Keratinocyte (primary cell): ENCODE data around the gene ZNF488. TPM values are rescaled to one million over a fixed set of nuclear protein-coding genes. Genes with fewer than 3 reads are reported as not detected.

Experiments used
- DNase-seq: peaks from one replicate; pipeline ENCODE4 v3.0.0-alpha.2; 2011; ENCODE audit warnings: low read depth, missing footprints, low spot score
- FAIRE-seq: peaks from 2 replicates; lab custom pipeline; 2011; peaks lifted over from hg19 to GRCh38; lab: Jason Lieb, UNC
- H2AFZ ChIP-seq: 2 replicates; pipeline ENCODE4 v1.6.0; 2012; ENCODE audit warnings: low read length, control low read depth, inconsistent platforms; ENCODE audit not compliant: control insufficient read depth
- H3K27ac ChIP-seq: 2 replicates; pipeline ENCODE4 v1.5.1; 2011; ENCODE audit warnings: low read length; ENCODE audit not compliant: control insufficient read depth, insufficient read depth
- H3K27me3 ChIP-seq: 3 replicates; pipeline ENCODE4 v1.6.0; 2011; ENCODE audit warnings: low read length; ENCODE audit not compliant: control insufficient read depth, insufficient read depth; ENCODE audit errors: extremely low read depth
- H3K36me3 ChIP-seq, 2 experiments: 2 replicates in 1 of 2; 3 replicates in 1 of 2; pipeline ENCODE4 v1.5.1; 2011; ENCODE audit warnings: low read length in 2 of 2, mild to moderate bottlenecking in 1 of 2; ENCODE audit not compliant: control insufficient read depth in 2 of 2, insufficient read depth in 2 of 2; ENCODE audit errors: extremely low read depth in 1 of 2
- H3K4me1 ChIP-seq: 3 replicates; pipeline ENCODE4 v1.5.1; 2011; ENCODE audit warnings: low read length; ENCODE audit not compliant: control insufficient read depth, insufficient read depth; ENCODE audit errors: extremely low read depth
- H3K4me2 ChIP-seq: 3 replicates; pipeline ENCODE4 v1.6.0; 2011; ENCODE audit warnings: low read depth, low read length; ENCODE audit not compliant: control insufficient read depth, insufficient read depth; ENCODE audit errors: extremely low read depth
- H3K4me3 ChIP-seq, 3 experiments: fragments of 200-600 bp in 1 of 3; sonication (generic) in 1 of 3; 2 replicates in 2 of 3; 3 replicates in 1 of 3; pipeline ENCODE4 v1.5.1; 2011 to 2016; ENCODE audit warnings: low read length in 3 of 3, mild to moderate bottlenecking in 3 of 3, control low read depth in 2 of 3, inconsistent platforms in 1 of 3, low read depth in 1 of 3, mixed read lengths in 1 of 3, mixed run types in 1 of 3, moderate library complexity in 1 of 3; ENCODE audit not compliant: control insufficient read depth in 2 of 3, insufficient read depth in 2 of 3; ENCODE audit errors: extremely low read depth in 1 of 3
- H3K79me2 ChIP-seq: 2 replicates; pipeline ENCODE4 v1.6.0; 2012; ENCODE audit warnings: low read length; ENCODE audit not compliant: control insufficient read depth, insufficient read depth
- H3K9ac ChIP-seq: 3 replicates; pipeline ENCODE4 v1.6.0; 2011; ENCODE audit warnings: low read length; ENCODE audit not compliant: control insufficient read depth, insufficient read depth; ENCODE audit errors: extremely low read depth
- H3K9me1 ChIP-seq: 3 replicates; pipeline ENCODE4 v1.6.0; 2011; ENCODE audit warnings: low read length; ENCODE audit not compliant: control insufficient read depth, insufficient read depth; ENCODE audit errors: extremely low read depth
- H3K9me3 ChIP-seq: 2 replicates; pipeline ENCODE4 v1.5.1; 2012; ENCODE audit warnings: low read depth, low read length; ENCODE audit not compliant: control insufficient read depth
- H4K20me1 ChIP-seq: 3 replicates; pipeline ENCODE4 v1.6.0; 2011; ENCODE audit warnings: low read length; ENCODE audit not compliant: control insufficient read depth, insufficient read depth; ENCODE audit errors: extremely low read depth
- CTCF ChIP-seq, 3 experiments: IDR thresholded peaks in 1 of 3; conservative IDR thresholded peaks in 1 of 3; optimal IDR thresholded peaks in 1 of 3; 2 replicates in 2 of 3; 3 replicates in 1 of 3; pipeline versions ENCODE3 to v1.5.1; 2011; ENCODE audit warnings: low read length in 3 of 3, mild to moderate bottlenecking in 3 of 3, moderate library complexity in 2 of 3, control low read depth in 1 of 3, inconsistent platforms in 1 of 3; ENCODE audit not compliant: insufficient read depth in 2 of 3; ENCODE audit errors: extremely low read depth in 1 of 3
- EZH2 ChIP-seq: IDR thresholded peaks from one replicate; pipeline ENCODE4 v1.6.1; 2012; ENCODE audit warnings: inconsistent platforms, mild to moderate bottlenecking, low read length, moderate library complexity
- dilution Hi-C: fragments of 300-500 bp; cut with MboI; formaldehyde crosslinking; loops from one replicate; pipeline ENCODE4 v1.7.0; 2020; ENCODE audit warnings: low sequenced_read_pairs; ENCODE audit not compliant: extremely low pct_ligation_motif_present
- polyA plus RNA-seq, 5 experiments: library from polyadenylated mRNA; depleted of rRNA in 3 of 5; stranded (reverse) in 3 of 5; stranded (forward) in 1 of 5; unstranded in 1 of 5; fragments of >200 nt; gene quantifications; 1 replicate in 1 of 5; 2 replicates in 3 of 5; 3 replicates in 1 of 5; pipeline versions ENCODE4 v1.2.1 to v1.2.3, GENCODE V29; 2011 to 2012; ENCODE audit warnings: missing spikeins in 2 of 5, low read depth in 1 of 5, low replicate concordance in 1 of 5

ZNF488 gene
- polyA plus RNA-seq, 1 donor (not counting 4 experiments of a cell fraction or from before 2014, with no cell fraction given) = 1.2 TPM

- dilution Hi-C loops = no loop called here
- no peaks in the 10 kb centered on the region for H3K36me3 ChIP-seq
- H3K4me2 ChIP-seq = no peak overlapping the region
- no peak overlapping the region for H3K27ac ChIP-seq
- H3K27me3 ChIP-seq = peaks cover 4% of the 10 kb centered on the region
- H3K4me1 ChIP-seq = peaks cover 10% of the 10 kb centered on the region
- no peaks in the 10 kb centered on the region for H4K20me1 ChIP-seq
- H3K4me3 ChIP-seq = no peak overlapping the region
- H2AFZ ChIP-seq = no peak overlapping the region
- no peaks in the 10 kb centered on the region for H3K9me1 ChIP-seq
- DNase-seq = no peak
- no peaks in the 10 kb centered on the region for H3K9me3 ChIP-seq
- TF ChIP-seq CTCF (optimal IDR thresholded peaks at IDR 0.05 in 1 of 3, IDR thresholded peaks at IDR 0.05 in 1 of 3, conservative IDR thresholded peaks at IDR 0.05 in 1 of 3; ENCODE audit: extremely low read depth in 1 of 3, insufficient read depth in 2 of 3, low read length in 3 of 3) = no peak
- no peak for TF ChIP-seq EZH2
- no peaks in the 10 kb centered on the region for H3K79me2 ChIP-seq
- no peak for FAIRE-seq
- no peak overlapping the region for H3K9ac ChIP-seq
Measured at GRCh38 chr10:47379901-47380300, 4.2 kb downstream of the ZNF488 start.

GRCh38 chr10:47379445-47379785 lies 4.7 kb downstream of the ZNF488 start:
- H3K79me2 ChIP-seq = no peaks in the 10 kb centered on the region
- H3K9me1 ChIP-seq = no peaks in the 10 kb centered on the region
- H4K20me1 ChIP-seq = no peaks in the 10 kb centered on the region
- no peak for TF ChIP-seq EZH2
- no peak for TF ChIP-seq CTCF (optimal IDR thresholded peaks at IDR 0.05 in 1 of 3, IDR thresholded peaks at IDR 0.05 in 1 of 3, conservative IDR thresholded peaks at IDR 0.05 in 1 of 3; ENCODE audit: extremely low read depth in 1 of 3, insufficient read depth in 2 of 3, low read length in 3 of 3)
- no peak for DNase-seq
- H3K4me1 ChIP-seq = peaks cover 10% of the 10 kb centered on the region
- dilution Hi-C loops = no loop called here
- FAIRE-seq = no peak
- H2AFZ ChIP-seq = no peak overlapping the region
- H3K9ac ChIP-seq = no peak overlapping the region
- no peaks in the 10 kb centered on the region for H3K36me3 ChIP-seq
- H3K27me3 ChIP-seq = peaks cover 4% of the 10 kb centered on the region
- no peak overlapping the region for H3K4me2 ChIP-seq
- H3K27ac ChIP-seq = no peak overlapping the region
- no peaks in the 10 kb centered on the region for H3K9me3 ChIP-seq
- H3K4me3 ChIP-seq = no peak overlapping the region
